Panc1 (cell line): ENCODE results near the gene OR4Q2.

ENCODE experiments used
- TCF7L2 ChIP-seq: IDR thresholded peaks from 2 replicates; pipeline ENCODE4 v1.6.1; 2011; ENCODE audit warnings: mild to moderate bottlenecking, low read depth, low read length, inconsistent platforms
- TF ChIP-seq, protein P1 (sequence below): fragments of 450-650 bp; IDR thresholded peaks from 2 replicates; pipeline ENCODE4 v1.5.1; 2017; ENCODE audit warnings: mild to moderate bottlenecking

DNA sequence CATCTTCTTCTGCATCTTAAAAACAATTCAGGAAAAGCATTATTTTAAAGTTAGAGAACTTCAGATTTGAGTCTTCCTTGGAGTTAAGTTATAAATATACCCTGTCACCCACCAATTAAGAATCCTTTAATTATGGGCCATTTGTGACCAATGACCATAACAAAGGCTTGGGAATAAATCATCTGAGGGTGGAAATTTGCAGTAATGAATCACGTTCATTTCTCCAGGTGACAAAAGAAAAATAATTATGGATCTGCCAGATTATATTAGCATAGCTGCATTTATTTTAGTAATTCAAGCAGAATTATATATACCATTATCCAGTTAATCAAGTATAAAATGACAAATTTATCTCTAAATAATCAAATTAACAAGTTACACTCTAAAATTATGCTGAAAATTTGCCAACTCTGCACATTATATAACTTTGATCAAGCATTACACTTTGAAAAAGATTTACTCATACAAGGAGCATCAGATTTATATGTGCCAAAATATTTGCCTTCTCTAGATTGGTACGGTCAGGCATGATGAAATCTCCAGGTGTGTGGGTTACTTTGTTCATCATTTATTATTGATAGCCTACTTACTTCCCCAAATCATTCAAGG is 17.4 kb downstream of the OR4Q2 start, which contains the start of gene OR4K14:
- TF ChIP-seq TCF7L2 = no peak
- TF ChIP-seq, protein P1, sequence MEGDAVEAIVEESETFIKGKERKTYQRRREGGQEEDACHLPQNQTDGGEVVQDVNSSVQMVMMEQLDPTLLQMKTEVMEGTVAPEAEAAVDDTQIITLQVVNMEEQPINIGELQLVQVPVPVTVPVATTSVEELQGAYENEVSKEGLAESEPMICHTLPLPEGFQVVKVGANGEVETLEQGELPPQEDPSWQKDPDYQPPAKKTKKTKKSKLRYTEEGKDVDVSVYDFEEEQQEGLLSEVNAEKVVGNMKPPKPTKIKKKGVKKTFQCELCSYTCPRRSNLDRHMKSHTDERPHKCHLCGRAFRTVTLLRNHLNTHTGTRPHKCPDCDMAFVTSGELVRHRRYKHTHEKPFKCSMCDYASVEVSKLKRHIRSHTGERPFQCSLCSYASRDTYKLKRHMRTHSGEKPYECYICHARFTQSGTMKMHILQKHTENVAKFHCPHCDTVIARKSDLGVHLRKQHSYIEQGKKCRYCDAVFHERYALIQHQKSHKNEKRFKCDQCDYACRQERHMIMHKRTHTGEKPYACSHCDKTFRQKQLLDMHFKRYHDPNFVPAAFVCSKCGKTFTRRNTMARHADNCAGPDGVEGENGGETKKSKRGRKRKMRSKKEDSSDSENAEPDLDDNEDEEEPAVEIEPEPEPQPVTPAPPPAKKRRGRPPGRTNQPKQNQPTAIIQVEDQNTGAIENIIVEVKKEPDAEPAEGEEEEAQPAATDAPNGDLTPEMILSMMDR = no peak
